SU-DHL-6 (cell line): ENCODE data around the gene TGM6.

ENCODE experiments used
- H2AFZ ChIP-seq: fragments of 200-600 bp; sonication (generic); 2 replicates; pipeline ENCODE4 v1.6.1; 2014; ENCODE audit warnings: low read depth, mild to moderate bottlenecking, moderate library complexity, mixed read lengths, antibody characterized with exemption, low read length; ENCODE audit not compliant: severe bottlenecking
- H3F3A ChIP-seq: fragments of 200-600 bp; shearing (Covaris generic); 2 replicates; pipeline ENCODE4 v1.6.0; 2016; ENCODE audit warnings: antibody characterized with exemption, mild to moderate bottlenecking; ENCODE audit not compliant: insufficient read depth
- H3K27ac ChIP-seq: fragments of 200-600 bp; sonication (generic); 2 replicates; pipeline ENCODE4 v1.5.1; 2016; ENCODE audit warnings: low read depth, mild to moderate bottlenecking, low read length, moderate library complexity, mixed read lengths
- H3K27me3 ChIP-seq: fragments of 200-600 bp; sonication (generic), shearing (Covaris generic); 2 replicates; pipeline ENCODE4 v1.6.0; 2014; ENCODE audit warnings: mild to moderate bottlenecking, low read length
- H3K36me3 ChIP-seq: fragments of 200-600 bp; sonication (generic); 2 replicates; pipeline ENCODE4 v1.6.1; 2014; ENCODE audit warnings: mild to moderate bottlenecking, low read length, mixed read lengths
- H3K4me2 ChIP-seq: fragments of 300-600, 200-600 bp; shearing (Covaris generic), sonication (generic); 2 replicates; pipeline ENCODE4 v1.6.0; 2014; ENCODE audit warnings: low read length, low read depth, mild to moderate bottlenecking; ENCODE audit not compliant: poor library complexity, severe bottlenecking
- H3K4me3 ChIP-seq: fragments of 200-600 bp; sonication (generic); 2 replicates; pipeline ENCODE4 v1.5.1; 2014; ENCODE audit warnings: antibody characterized with exemption, low read length, mild to moderate bottlenecking, mixed read lengths; ENCODE audit not compliant: insufficient read depth, poor library complexity, severe bottlenecking
- H3K79me2 ChIP-seq: fragments of 200-600 bp; sonication (generic); 2 replicates; pipeline ENCODE4 v1.6.1; 2014; ENCODE audit warnings: mild to moderate bottlenecking, low read length, moderate library complexity; ENCODE audit not compliant: insufficient read depth
- H3K9ac ChIP-seq: fragments of 200-600 bp; sonication (generic); 2 replicates; pipeline ENCODE4 v1.7.0; 2014; ENCODE audit warnings: mild to moderate bottlenecking, low read length
- H3K9me2 ChIP-seq: fragments of 200-600 bp; sonication (generic); replicated peaks from 2 replicates; pipeline ENCODE4 v1.6.1; 2014; ENCODE audit warnings: low read length; ENCODE audit not compliant: insufficient read depth
- H3K9me3 ChIP-seq: fragments of 200-600 bp; sonication (generic); 2 replicates; pipeline ENCODE4 v1.6.1; 2014; ENCODE audit warnings: low read length, mixed read lengths; ENCODE audit not compliant: insufficient read depth
- H4K20me1 ChIP-seq: fragments of 200-600 bp; sonication (generic); 2 replicates; pipeline ENCODE4 v1.6.1; 2014; ENCODE audit warnings: low read depth, mild to moderate bottlenecking, antibody characterized with exemption, low read length, moderate library complexity, mixed read lengths
- EZH2phosphoT487 ChIP-seq: fragments of 200-600 bp; sonication (generic), shearing (Covaris generic); conservative IDR thresholded peaks from 2 replicates; pipeline ENCODE4 v1.6.1; 2018; ENCODE audit warnings: mild to moderate bottlenecking, antibody characterized with exemption, low read length, moderate library complexity, mixed read lengths
- TF ChIP-seq, protein P1 (sequence below): fragments of 200-600 bp; sonication (generic); IDR thresholded peaks from one replicate; pipeline ENCODE4 v1.5.1; 2017; ENCODE audit warnings: antibody characterized with exemption, mild to moderate bottlenecking, low read length, moderate library complexity; ENCODE audit not compliant: insufficient read depth, poor library complexity, severe bottlenecking

TGM6 gene

DNA sequence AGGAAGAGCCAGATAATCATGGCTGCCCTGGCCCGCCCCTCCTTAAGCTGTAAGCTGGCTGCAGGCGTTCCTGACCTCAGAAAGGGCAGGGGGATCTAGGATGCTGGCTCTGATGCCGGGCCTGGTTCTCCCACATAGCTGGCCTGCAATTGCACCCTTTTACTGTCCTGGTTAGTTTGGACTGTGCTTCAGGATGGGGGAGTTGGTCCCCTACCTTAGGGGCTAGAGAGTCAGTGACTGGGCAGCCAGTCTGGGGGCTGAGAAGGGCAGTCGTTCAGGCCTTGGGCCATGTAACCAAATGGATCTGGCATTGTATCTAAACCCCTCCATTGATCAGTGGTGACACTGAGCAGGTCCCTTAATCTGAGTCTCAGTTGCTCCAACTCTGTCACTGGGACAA, 44.2 kb upstream of the TGM6 start:
- no peaks in the 10 kb centered on the region for H3K27me3 ChIP-seq

DNA sequence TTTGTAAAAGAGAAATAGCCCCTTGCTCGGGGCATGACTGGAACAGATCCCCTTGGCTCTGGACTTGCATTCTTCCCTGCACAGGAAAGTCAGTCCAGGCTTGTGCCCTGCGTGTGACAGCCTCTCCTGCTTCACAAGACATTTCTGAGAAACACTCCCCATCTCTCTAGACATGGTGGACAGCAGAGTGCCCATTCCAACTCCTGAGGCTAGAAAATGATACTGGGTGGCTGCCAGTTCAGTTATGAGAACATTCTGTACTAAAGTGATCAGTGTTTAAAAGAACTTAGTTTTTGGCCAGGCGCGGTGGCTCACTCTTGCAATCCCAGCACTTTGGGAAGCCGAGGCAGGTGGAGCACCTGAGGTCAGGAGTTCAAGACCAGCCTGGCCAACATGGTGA, 43.6 kb upstream of the TGM6 start:
- TF ChIP-seq, protein P1, sequence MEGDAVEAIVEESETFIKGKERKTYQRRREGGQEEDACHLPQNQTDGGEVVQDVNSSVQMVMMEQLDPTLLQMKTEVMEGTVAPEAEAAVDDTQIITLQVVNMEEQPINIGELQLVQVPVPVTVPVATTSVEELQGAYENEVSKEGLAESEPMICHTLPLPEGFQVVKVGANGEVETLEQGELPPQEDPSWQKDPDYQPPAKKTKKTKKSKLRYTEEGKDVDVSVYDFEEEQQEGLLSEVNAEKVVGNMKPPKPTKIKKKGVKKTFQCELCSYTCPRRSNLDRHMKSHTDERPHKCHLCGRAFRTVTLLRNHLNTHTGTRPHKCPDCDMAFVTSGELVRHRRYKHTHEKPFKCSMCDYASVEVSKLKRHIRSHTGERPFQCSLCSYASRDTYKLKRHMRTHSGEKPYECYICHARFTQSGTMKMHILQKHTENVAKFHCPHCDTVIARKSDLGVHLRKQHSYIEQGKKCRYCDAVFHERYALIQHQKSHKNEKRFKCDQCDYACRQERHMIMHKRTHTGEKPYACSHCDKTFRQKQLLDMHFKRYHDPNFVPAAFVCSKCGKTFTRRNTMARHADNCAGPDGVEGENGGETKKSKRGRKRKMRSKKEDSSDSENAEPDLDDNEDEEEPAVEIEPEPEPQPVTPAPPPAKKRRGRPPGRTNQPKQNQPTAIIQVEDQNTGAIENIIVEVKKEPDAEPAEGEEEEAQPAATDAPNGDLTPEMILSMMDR = no peak
- no peak for TF ChIP-seq EZH2phosphoT487
- no peaks in the 10 kb centered on the region for H3K9me2 ChIP-seq
- no peaks in the 10 kb centered on the region for H3K36me3 ChIP-seq
- no peaks in the 10 kb centered on the region for H3K27me3 ChIP-seq
- no peak overlapping the region for H3K4me2 ChIP-seq
- H3K9me3 ChIP-seq = no peaks in the 10 kb centered on the region
- H3K9ac ChIP-seq = no peak overlapping the region
- H3K4me3 ChIP-seq = no peak overlapping the region
- H3F3A ChIP-seq = no peaks in the 10 kb centered on the region
- no peak overlapping the region for H3K27ac ChIP-seq
- no peaks in the 10 kb centered on the region for H3K79me2 ChIP-seq
- no peak overlapping the region for H2AFZ ChIP-seq
- no peaks in the 10 kb centered on the region for H4K20me1 ChIP-seq

More for the DNA sequence above, 44.2 kb upstream of the TGM6 start:
- H3F3A ChIP-seq = no peaks in the 10 kb centered on the region
- no peaks in the 10 kb centered on the region for H4K20me1 ChIP-seq
- H2AFZ ChIP-seq = no peak overlapping the region
- no peaks in the 10 kb centered on the region for H3K9me3 ChIP-seq
- H3K4me2 ChIP-seq = no peak overlapping the region
- H3K4me3 ChIP-seq = no peak overlapping the region
- no peak overlapping the region for H3K9ac ChIP-seq
- no peaks in the 10 kb centered on the region for H3K9me2 ChIP-seq
- H3K27ac ChIP-seq = no peak overlapping the region
- TF ChIP-seq, protein P1 = no peak
- no peak for TF ChIP-seq EZH2phosphoT487
- H3K36me3 ChIP-seq = no peaks in the 10 kb centered on the region
- no peaks in the 10 kb centered on the region for H3K79me2 ChIP-seq

DNA sequence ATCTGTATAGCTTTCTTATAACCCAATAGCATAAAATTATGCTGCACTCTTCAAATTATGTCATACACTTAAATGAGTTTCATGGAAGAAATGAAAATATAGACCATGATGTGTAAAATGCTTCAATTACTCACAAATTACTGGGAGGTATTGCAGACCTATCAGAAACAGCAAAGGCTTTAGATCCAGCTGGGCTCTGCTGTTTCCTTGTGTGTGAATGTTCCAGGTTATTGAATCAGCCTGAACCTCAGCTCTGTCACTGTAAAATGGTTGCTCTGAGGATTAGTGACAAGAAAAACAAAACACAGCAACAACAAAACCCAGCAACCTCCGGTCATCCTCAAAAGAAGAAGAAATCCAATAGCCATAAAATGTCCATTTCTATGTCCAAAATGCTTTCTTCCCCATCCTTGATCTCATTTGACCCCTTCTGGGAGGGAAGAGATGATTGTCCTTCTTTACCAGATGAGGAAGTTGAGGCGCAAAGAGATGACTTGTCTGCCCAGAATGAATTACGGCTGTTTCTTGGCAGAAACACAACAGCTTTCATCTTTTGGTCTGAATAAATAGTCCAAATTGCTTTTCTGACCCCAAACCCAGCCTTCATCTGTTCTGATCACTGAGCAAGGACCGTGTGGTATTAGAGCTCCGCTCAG, 42.2 kb upstream of the TGM6 start:
- H3K9me3 ChIP-seq = no peaks in the 10 kb centered on the region
- no peaks in the 10 kb centered on the region for H3K36me3 ChIP-seq
- TF ChIP-seq EZH2phosphoT487 = no peak
- H3K27me3 ChIP-seq = no peaks in the 10 kb centered on the region
- H2AFZ ChIP-seq = no peak overlapping the region
- no peak overlapping the region for H3K27ac ChIP-seq
- no peaks in the 10 kb centered on the region for H4K20me1 ChIP-seq
- H3K9ac ChIP-seq = no peak overlapping the region
- no peaks in the 10 kb centered on the region for H3F3A ChIP-seq
- no peak overlapping the region for H3K4me2 ChIP-seq
- no peaks in the 10 kb centered on the region for H3K9me2 ChIP-seq
- no peak overlapping the region for H3K4me3 ChIP-seq
- H3K79me2 ChIP-seq = no peaks in the 10 kb centered on the region

DNA sequence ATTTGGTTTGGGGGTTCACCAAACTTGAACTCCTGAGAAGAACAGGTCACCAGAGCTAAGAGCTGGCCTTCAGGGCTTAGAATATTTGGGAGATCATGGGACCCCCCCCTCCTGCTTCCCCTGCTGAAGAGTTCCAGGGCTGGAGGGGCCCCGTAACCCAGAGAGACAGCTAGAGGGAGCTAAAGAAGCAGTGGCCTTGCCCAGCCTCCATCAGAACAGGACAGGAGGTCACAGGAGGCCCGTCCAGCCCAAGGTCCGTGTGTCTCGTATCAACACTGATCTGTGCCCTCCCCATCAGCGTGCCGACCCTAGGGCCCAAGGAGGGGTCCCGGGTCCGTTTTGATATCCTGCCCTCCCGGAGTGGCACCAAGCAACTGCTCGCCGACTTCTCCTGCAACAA, 40.6 kb upstream of the TGM6 start:
- TF ChIP-seq, protein P1 = no peak
- no peak for TF ChIP-seq EZH2phosphoT487
- Histone ChIP-seq H4K20me1 (no peaks in the 10 kb centered on the region), H3K4me2 (no peak overlapping the region), H3K9me3 (no peaks in the 10 kb centered on the region), H3K27me3 (no peaks in the 10 kb centered on the region), H2AFZ (no peak overlapping the region), H3K9ac (no peak overlapping the region), H3K9me2 (no peaks in the 10 kb centered on the region), H3K36me3 (no peaks in the 10 kb centered on the region), H3K79me2 (no peaks in the 10 kb centered on the region), H3K27ac (no peak overlapping the region), H3K4me3 (no peak overlapping the region), H3F3A (no peaks in the 10 kb centered on the region)
